Keratinocyte (primary cell): Measurements from ENCODE around the gene RARA. TPM values are rescaled to one million over a fixed set of nuclear protein-coding genes. Genes with fewer than 3 reads are reported as not detected.

Source experiments
- DNase-seq: peaks from one replicate; pipeline ENCODE4 v3.0.0-alpha.2; 2011; ENCODE audit warnings: low read depth, missing footprints, low spot score
- FAIRE-seq: peaks from 2 replicates; lab custom pipeline; 2011; peaks lifted over from hg19 to GRCh38; lab: Jason Lieb, UNC
- H2AFZ ChIP-seq: 2 replicates; pipeline ENCODE4 v1.6.0; 2012; ENCODE audit warnings: low read length, control low read depth, inconsistent platforms; ENCODE audit not compliant: control insufficient read depth
- H3K27ac ChIP-seq: 2 replicates; pipeline ENCODE4 v1.5.1; 2011; ENCODE audit warnings: low read length; ENCODE audit not compliant: control insufficient read depth, insufficient read depth
- H3K27me3 ChIP-seq: 3 replicates; pipeline ENCODE4 v1.6.0; 2011; ENCODE audit warnings: low read length; ENCODE audit not compliant: control insufficient read depth, insufficient read depth; ENCODE audit errors: extremely low read depth
- H3K36me3 ChIP-seq, 2 experiments: 2 replicates in 1 of 2; 3 replicates in 1 of 2; pipeline ENCODE4 v1.5.1; 2011; ENCODE audit warnings: low read length in 2 of 2, mild to moderate bottlenecking in 1 of 2; ENCODE audit not compliant: control insufficient read depth in 2 of 2, insufficient read depth in 2 of 2; ENCODE audit errors: extremely low read depth in 1 of 2
- H3K4me1 ChIP-seq: 3 replicates; pipeline ENCODE4 v1.5.1; 2011; ENCODE audit warnings: low read length; ENCODE audit not compliant: control insufficient read depth, insufficient read depth; ENCODE audit errors: extremely low read depth
- H3K4me2 ChIP-seq: 3 replicates; pipeline ENCODE4 v1.6.0; 2011; ENCODE audit warnings: low read depth, low read length; ENCODE audit not compliant: control insufficient read depth, insufficient read depth; ENCODE audit errors: extremely low read depth
- H3K4me3 ChIP-seq, 3 experiments: fragments of 200-600 bp in 1 of 3; sonication (generic) in 1 of 3; 2 replicates in 2 of 3; 3 replicates in 1 of 3; pipeline ENCODE4 v1.5.1; 2011 to 2016; ENCODE audit warnings: low read length in 3 of 3, mild to moderate bottlenecking in 3 of 3, control low read depth in 2 of 3, inconsistent platforms in 1 of 3, low read depth in 1 of 3, mixed read lengths in 1 of 3, mixed run types in 1 of 3, moderate library complexity in 1 of 3; ENCODE audit not compliant: control insufficient read depth in 2 of 3, insufficient read depth in 2 of 3; ENCODE audit errors: extremely low read depth in 1 of 3
- H3K79me2 ChIP-seq: 2 replicates; pipeline ENCODE4 v1.6.0; 2012; ENCODE audit warnings: low read length; ENCODE audit not compliant: control insufficient read depth, insufficient read depth
- H3K9ac ChIP-seq: 3 replicates; pipeline ENCODE4 v1.6.0; 2011; ENCODE audit warnings: low read length; ENCODE audit not compliant: control insufficient read depth, insufficient read depth; ENCODE audit errors: extremely low read depth
- H3K9me1 ChIP-seq: 3 replicates; pipeline ENCODE4 v1.6.0; 2011; ENCODE audit warnings: low read length; ENCODE audit not compliant: control insufficient read depth, insufficient read depth; ENCODE audit errors: extremely low read depth
- H3K9me3 ChIP-seq: 2 replicates; pipeline ENCODE4 v1.5.1; 2012; ENCODE audit warnings: low read depth, low read length; ENCODE audit not compliant: control insufficient read depth
- H4K20me1 ChIP-seq: 3 replicates; pipeline ENCODE4 v1.6.0; 2011; ENCODE audit warnings: low read length; ENCODE audit not compliant: control insufficient read depth, insufficient read depth; ENCODE audit errors: extremely low read depth
- EZH2 ChIP-seq: IDR thresholded peaks from one replicate; pipeline ENCODE4 v1.6.1; 2012; ENCODE audit warnings: inconsistent platforms, mild to moderate bottlenecking, low read length, moderate library complexity
- dilution Hi-C: fragments of 300-500 bp; cut with MboI; formaldehyde crosslinking; loops from one replicate; pipeline ENCODE4 v1.7.0; 2020; ENCODE audit warnings: low sequenced_read_pairs; ENCODE audit not compliant: extremely low pct_ligation_motif_present
- polyA plus RNA-seq, 5 experiments: library from polyadenylated mRNA; depleted of rRNA in 3 of 5; stranded (reverse) in 3 of 5; stranded (forward) in 1 of 5; unstranded in 1 of 5; fragments of >200 nt; gene quantifications; 1 replicate in 1 of 5; 2 replicates in 3 of 5; 3 replicates in 1 of 5; pipeline versions ENCODE4 v1.2.1 to v1.2.3, GENCODE V29; 2011 to 2012; ENCODE audit warnings: missing spikeins in 2 of 5, low read depth in 1 of 5, low replicate concordance in 1 of 5
- TF ChIP-seq, protein P1 (sequence below), 3 experiments: IDR thresholded peaks in 1 of 3; conservative IDR thresholded peaks in 1 of 3; optimal IDR thresholded peaks in 1 of 3; 2 replicates in 2 of 3; 3 replicates in 1 of 3; pipeline versions ENCODE3 to v1.5.1; 2011; ENCODE audit warnings: low read length in 3 of 3, mild to moderate bottlenecking in 3 of 3, moderate library complexity in 2 of 3, control low read depth in 1 of 3, inconsistent platforms in 1 of 3; ENCODE audit not compliant: insufficient read depth in 2 of 3; ENCODE audit errors: extremely low read depth in 1 of 3

The RARA gene
- polyA plus RNA-seq, 1 donor (not counting 4 experiments of a cell fraction or from before 2014, with no cell fraction given), result 3.8 TPM

DNA sequence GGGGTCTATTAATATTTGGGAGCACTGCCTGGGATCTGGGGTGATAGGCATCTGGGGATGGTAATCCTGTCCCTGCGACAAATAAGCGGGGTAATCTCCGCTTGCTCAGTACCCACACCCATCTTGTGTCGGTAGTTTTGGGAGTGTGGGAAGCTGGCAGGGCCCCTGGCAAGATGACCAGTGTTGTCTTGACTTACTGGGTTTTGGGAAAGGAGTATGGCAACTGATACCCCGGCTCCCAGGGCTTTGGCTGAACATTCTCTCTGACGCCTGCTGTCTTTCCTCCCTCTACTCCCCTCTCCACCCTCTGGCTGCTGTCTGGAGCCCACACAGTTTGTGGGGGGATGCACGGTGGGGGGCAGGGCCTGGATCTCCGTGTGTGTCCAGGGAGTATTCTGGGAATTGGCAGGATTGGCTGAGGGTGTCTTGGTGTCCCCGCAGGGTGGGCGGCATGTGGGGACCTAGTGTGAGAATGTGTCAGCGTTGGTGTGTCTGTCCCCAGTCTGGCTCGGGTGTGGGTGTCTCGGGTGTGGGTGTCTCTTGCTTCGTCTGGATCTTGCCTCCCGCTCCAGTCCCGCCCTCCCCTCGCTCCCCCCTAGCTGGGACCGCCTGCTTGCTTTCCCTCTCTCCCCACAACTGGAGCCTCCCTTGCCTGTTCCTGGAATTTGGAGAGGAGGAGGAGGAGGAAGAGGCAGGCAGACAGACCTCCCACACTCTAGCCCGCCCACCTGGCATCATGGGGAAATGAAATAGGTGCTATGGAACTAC is 12.0 kb downstream of the RARA start:
- no peaks in the 10 kb centered on the region for H3K9me3 ChIP-seq
- peak overlapping the region in 1 of 3 experiments; percentile 95 for H3K4me3 ChIP-seq
- peak overlapping the region; percentile 15 for H3K27ac ChIP-seq
- H3K27me3 ChIP-seq, result no peaks in the 10 kb centered on the region
- H3K9ac ChIP-seq, result peak overlapping the region; percentile 46
- no peak overlapping the region for H2AFZ ChIP-seq
- FAIRE-seq (no peak), DNase-seq (no peak)
- H3K36me3 ChIP-seq, result peaks cover 0 to 2% of the 10 kb centered on the region in 2 experiments
- peaks cover 72% of the 10 kb centered on the region for H3K4me1 ChIP-seq
- peak overlapping the region; percentile 97 for H3K4me2 ChIP-seq
- no peaks in the 10 kb centered on the region for H3K9me1 ChIP-seq
- H3K79me2 ChIP-seq, result peaks cover 75% of the 10 kb centered on the region
- H4K20me1 ChIP-seq, result peaks cover 12% of the 10 kb centered on the region
- TF ChIP-seq EZH2, result no peak
- TF ChIP-seq, protein P1, sequence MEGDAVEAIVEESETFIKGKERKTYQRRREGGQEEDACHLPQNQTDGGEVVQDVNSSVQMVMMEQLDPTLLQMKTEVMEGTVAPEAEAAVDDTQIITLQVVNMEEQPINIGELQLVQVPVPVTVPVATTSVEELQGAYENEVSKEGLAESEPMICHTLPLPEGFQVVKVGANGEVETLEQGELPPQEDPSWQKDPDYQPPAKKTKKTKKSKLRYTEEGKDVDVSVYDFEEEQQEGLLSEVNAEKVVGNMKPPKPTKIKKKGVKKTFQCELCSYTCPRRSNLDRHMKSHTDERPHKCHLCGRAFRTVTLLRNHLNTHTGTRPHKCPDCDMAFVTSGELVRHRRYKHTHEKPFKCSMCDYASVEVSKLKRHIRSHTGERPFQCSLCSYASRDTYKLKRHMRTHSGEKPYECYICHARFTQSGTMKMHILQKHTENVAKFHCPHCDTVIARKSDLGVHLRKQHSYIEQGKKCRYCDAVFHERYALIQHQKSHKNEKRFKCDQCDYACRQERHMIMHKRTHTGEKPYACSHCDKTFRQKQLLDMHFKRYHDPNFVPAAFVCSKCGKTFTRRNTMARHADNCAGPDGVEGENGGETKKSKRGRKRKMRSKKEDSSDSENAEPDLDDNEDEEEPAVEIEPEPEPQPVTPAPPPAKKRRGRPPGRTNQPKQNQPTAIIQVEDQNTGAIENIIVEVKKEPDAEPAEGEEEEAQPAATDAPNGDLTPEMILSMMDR (optimal IDR thresholded peaks at IDR 0.05 in 1 of 3, IDR thresholded peaks at IDR 0.05 in 1 of 3, conservative IDR thresholded peaks at IDR 0.05 in 1 of 3; ENCODE audit: extremely low read depth in 1 of 3, insufficient read depth in 2 of 3, low read length in 3 of 3), result no peak
- dilution Hi-C loops, result no loop called here

DNA sequence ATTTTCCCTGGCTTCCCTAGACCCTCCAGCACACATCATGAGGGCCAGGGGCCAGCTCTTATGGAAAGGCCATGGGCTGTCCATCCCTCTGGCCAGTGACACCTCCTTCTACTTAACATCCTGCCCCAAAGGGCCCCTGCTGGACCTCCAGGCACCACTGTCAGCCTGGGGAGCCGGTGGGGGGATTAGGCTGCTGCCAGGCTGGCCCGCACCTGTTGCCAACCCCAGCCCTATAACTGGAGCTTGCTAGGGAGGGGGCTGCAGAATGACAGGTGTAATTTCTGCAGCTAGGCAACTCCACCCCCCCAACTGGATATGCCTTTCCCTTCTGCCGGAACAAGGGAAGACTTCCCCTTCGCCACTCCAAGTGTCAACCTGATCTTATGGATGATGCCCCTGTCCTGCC is 12.5 kb downstream of the RARA start:
- DNase-seq (no peak), FAIRE-seq (no peak)
- H3K4me1 ChIP-seq, result peaks cover 71% of the 10 kb centered on the region
- dilution Hi-C loops, result no loop called here
- no peaks in the 10 kb centered on the region for H3K9me3 ChIP-seq
- no peak overlapping the region for H2AFZ ChIP-seq
- H3K27me3 ChIP-seq, result no peaks in the 10 kb centered on the region
- no peak for TF ChIP-seq EZH2
- TF ChIP-seq, protein P1 (optimal IDR thresholded peaks at IDR 0.05 in 1 of 3, IDR thresholded peaks at IDR 0.05 in 1 of 3, conservative IDR thresholded peaks at IDR 0.05 in 1 of 3; ENCODE audit: extremely low read depth in 1 of 3, insufficient read depth in 2 of 3, low read length in 3 of 3), result no peak
- peak overlapping the region in 1 of 3 experiments; percentile 54 for H3K4me3 ChIP-seq
- H4K20me1 ChIP-seq, result peaks cover 17% of the 10 kb centered on the region
- H3K4me2 ChIP-seq, result peak overlapping the region; percentile 97
- peaks cover 81% of the 10 kb centered on the region for H3K79me2 ChIP-seq
- H3K9ac ChIP-seq, result peak overlapping the region; percentile 74
- H3K9me1 ChIP-seq, result no peaks in the 10 kb centered on the region
- peaks cover 0 to 2% of the 10 kb centered on the region in 2 experiments for H3K36me3 ChIP-seq
- no peak overlapping the region for H3K27ac ChIP-seq
